CD4-positive, alpha-beta T cell (primary cell): ENCODE measurements around the gene ADGRV1. TPM values are rescaled to one million over a fixed set of nuclear protein-coding genes. Genes with fewer than 3 reads are reported as not detected.

Experiments
- ATAC-seq: fragments of 200-7000 bp; cut with Tn5 transposase; one replicate; pipeline ENCODE4 v1.10.0; 2022; ENCODE audit warnings: mild to moderate bottlenecking; ENCODE audit not compliant: poor library complexity
- CTCF ChIA-PET: fragments of 350-600 bp; sonication (Branson Sonifier 250); formaldehyde crosslinking; loops from one replicate; lab custom pipeline; 2021; ENCODE audit warnings: antibody characterized with exemption, inconsistent platforms; lab: Charles Lee
- POLR2A ChIA-PET: fragments of 350-600 bp; sonication (Branson Sonifier 250); formaldehyde crosslinking; loops from one replicate; lab custom pipeline; 2021; ENCODE audit warnings: antibody characterized with exemption, inconsistent platforms; lab: Charles Lee
- DNase-seq, 14 experiments: peaks; one replicate each; pipeline ENCODE4 v3.0.0-alpha.2; 2013 to 2020; ENCODE audit warnings: mixed read lengths in 2 of 14
- H3K27ac ChIP-seq, 2 donors: one replicate each; pipeline versions ENCODE4 v1.5.1 to v1.7.0; 2013; ENCODE audit warnings: low read length in 2 of 2, low read depth in 1 of 2, mild to moderate bottlenecking in 1 of 2
- H3K27me3 ChIP-seq, 2 experiments: 1 replicate in 1 of 2; 2 replicates in 1 of 2; pipeline versions ENCODE4 v1.6.1 to v1.7.0; 2013; ENCODE audit warnings: low read length in 2 of 2, control low read depth in 1 of 2, mild to moderate bottlenecking in 1 of 2, moderate library complexity in 1 of 2; ENCODE audit not compliant: insufficient read depth in 2 of 2, control insufficient read depth in 1 of 2
- H3K36me3 ChIP-seq: one replicate; pipeline ENCODE4 v1.6.1; 2013; ENCODE audit warnings: low read length, control low read depth; ENCODE audit not compliant: insufficient read depth
- H3K4me1 ChIP-seq: one replicate; pipeline ENCODE4 v1.6.1; 2013; ENCODE audit warnings: low read length, control low read depth; ENCODE audit not compliant: insufficient read depth
- H3K4me3 ChIP-seq: one replicate; pipeline ENCODE4 v1.5.1; 2013; ENCODE audit warnings: mild to moderate bottlenecking, low read length, moderate library complexity
- H3K9me3 ChIP-seq, 2 experiments: 1 replicate in 1 of 2; 2 replicates in 1 of 2; pipeline versions ENCODE4 v1.6.1 to v1.7.0; 2013; ENCODE audit warnings: low read length in 2 of 2, mild to moderate bottlenecking in 2 of 2, control low read depth in 1 of 2, moderate library complexity in 1 of 2; ENCODE audit not compliant: control insufficient read depth in 1 of 2, insufficient read depth in 1 of 2
- H3K27ac Mint-ChIP-seq: one replicate; pipeline ENCODE4 v1.8.0; 2020; ENCODE audit warnings: mixed read lengths
- H3K27me3 Mint-ChIP-seq: one replicate; pipeline ENCODE4 v1.8.0; 2021; ENCODE audit warnings: mixed read lengths
- H3K36me3 Mint-ChIP-seq: one replicate; pipeline ENCODE4 v1.8.0; 2021; ENCODE audit warnings: low read depth, mixed read lengths
- H3K4me1 Mint-ChIP-seq: one replicate; pipeline ENCODE4 v1.8.0; 2021; ENCODE audit warnings: low read depth, mixed read lengths
- H3K4me3 Mint-ChIP-seq: one replicate; pipeline ENCODE4 v1.8.0; 2020; ENCODE audit warnings: mild to moderate bottlenecking, mixed read lengths
- H3K9me3 Mint-ChIP-seq: one replicate; pipeline ENCODE4 v1.8.0; 2020; ENCODE audit warnings: mixed read lengths
- CTCF ChIP-seq: fragments of 200-600 bp; IDR thresholded peaks from one replicate; pipeline ENCODE4 v1.8.0; 2022; ENCODE audit warnings: antibody characterized with exemption, mild to moderate bottlenecking
- intact Hi-C, 2 experiments: fragments of 100-400 bp; cut with DNase I in 1 of 2; cut with micrococcal nuclease in 1 of 2; formaldehyde crosslinking; loops; one replicate each; pipeline versions ENCODE4 v1.15.1 to v1.9.0; 2023 to 2025; cut with DNase I, micrococcal nuclease
- total RNA-seq, 174 experiments: library from RNA in 2 of 174; stranded (reverse) in 2 of 174; gene quantifications; one replicate each; pipeline ENCODE4 v1.2.3 and lab custom pipeline; 2021 to 2026

Gene ADGRV1
- total RNA-seq, 2 experiments from 2014 or later: 0.81 to 1.2 TPM

GRCh38 chr5:90545511-90545910 is 13.1 kb upstream of the ADGRV1 start:
- no peaks in the 10 kb centered on the region for H3K9me3 Mint-ChIP-seq
- CTCF ChIA-PET: interaction anchor here (0.6 kb wide), 1 partner anchor 13 kb away, joined by 3 read pairs; no protein-coding TSS in a partner anchor

GRCh38 chr5:90546216-90546837 is 12.3 kb upstream of the ADGRV1 start:
- ATAC-seq (no peak), DNase-seq (no peak)
- Histone ChIP-seq H3K27me3 (peaks cover 4 to 29% of the 10 kb centered on the region in 2 experiments), H3K4me1 (no peaks in the 10 kb centered on the region), H3K9me3 (no peaks in the 10 kb centered on the region), H3K36me3 (no peaks in the 10 kb centered on the region), H3K4me3 (no peak overlapping the region), H3K27ac (no peak overlapping the region)
- Mint-ChIP-seq H3K27me3 (peaks cover 63% of the 10 kb centered on the region), H3K4me3 (no peak overlapping the region), H3K27ac (no peak overlapping the region), H3K9me3 (no peaks in the 10 kb centered on the region), H3K4me1 (no peaks in the 10 kb centered on the region), H3K36me3 (no peaks in the 10 kb centered on the region)
- ChIA-PET POLR2A (no interaction called here), CTCF (interaction anchor here (0.8 kb wide), 1 partner anchor 9 kb away, joined by 3 read pairs; no protein-coding TSS in a partner anchor)
- intact Hi-C loops: no loop called here
- no peak for TF ChIP-seq CTCF

More at GRCh38 chr5:90545511-90545910, 13.1 kb upstream of the ADGRV1 start:
- no peak for ATAC-seq
- Histone ChIP-seq H3K36me3 (no peaks in the 10 kb centered on the region), H3K27ac (no peak overlapping the region), H3K9me3 (no peaks in the 10 kb centered on the region), H3K27me3 (peaks cover 4 to 25% of the 10 kb centered on the region in 2 experiments), H3K4me1 (no peaks in the 10 kb centered on the region), H3K4me3 (no peak overlapping the region)
- intact Hi-C loops: no loop called here
- Mint-ChIP-seq H3K4me1 (no peaks in the 10 kb centered on the region), H3K27me3 (peaks cover 64% of the 10 kb centered on the region), H3K4me3 (no peak overlapping the region), H3K36me3 (no peaks in the 10 kb centered on the region), H3K27ac (no peak overlapping the region)
- TF ChIP-seq CTCF: no peak
- POLR2A ChIA-PET: no interaction called here
- DNase-seq: no peak

- TF ChIP-seq CTCF: no peak
- no peak for DNase-seq
- intact Hi-C loops: no loop called here
- H3K9me3 Mint-ChIP-seq: no peaks in the 10 kb centered on the region
- no peaks in the 10 kb centered on the region for H3K4me1 ChIP-seq
- H3K36me3 Mint-ChIP-seq: no peaks in the 10 kb centered on the region
- no peak overlapping the region for H3K4me3 Mint-ChIP-seq
- peaks cover 64% of the 10 kb centered on the region for H3K27me3 Mint-ChIP-seq
- CTCF ChIA-PET: no interaction called here
- H3K9me3 ChIP-seq: no peaks in the 10 kb centered on the region
- peaks cover 4 to 29% of the 10 kb centered on the region in 2 experiments for H3K27me3 ChIP-seq
- no peak overlapping the region for H3K27ac ChIP-seq
- H3K4me3 ChIP-seq: no peak overlapping the region
- H3K4me1 Mint-ChIP-seq: no peaks in the 10 kb centered on the region
- POLR2A ChIA-PET: no interaction called here
- no peak overlapping the region for H3K27ac Mint-ChIP-seq
- H3K36me3 ChIP-seq: no peaks in the 10 kb centered on the region
- no peak for ATAC-seq
Observed at GRCh38 chr5:90547072-90547536, 11.5 kb upstream of the ADGRV1 start.
